Tibial nerve (tissue), 4 donors: ENCODE results near the gene ZNHIT6.

Experiments
- EP300 ChIP-seq, 2 donors: sonication (generic); formaldehyde crosslinking; IDR thresholded peaks; one replicate each; pipeline ENCODE4 v1.6.1; 2017; ENCODE audit warnings: antibody characterized with exemption in 2 of 2, mild to moderate bottlenecking in 1 of 2
- POLR2A ChIP-seq, 2 donors: fragments of 450-650 bp; IDR thresholded peaks; one replicate each; pipeline ENCODE4 v1.6.1; 2017; ENCODE audit warnings: antibody characterized with exemption in 2 of 2, mild to moderate bottlenecking in 2 of 2, moderate library complexity in 2 of 2
- TF ChIP-seq, protein P1 (sequence below), 5 experiments: fragments of 200-600 bp in 3 of 5; fragments of 450-650 bp in 2 of 5; sonication (generic) in 3 of 5; IDR thresholded peaks; one replicate each; pipeline ENCODE4 v1.5.1; 2016 to 2019; ENCODE audit warnings: antibody characterized with exemption in 5 of 5, mild to moderate bottlenecking in 3 of 5, moderate library complexity in 2 of 5

- TF ChIP-seq POLR2A (IDR thresholded peaks at IDR 0.05) (no peak), EP300 (IDR thresholded peaks at IDR 0.05) (no peak)
- TF ChIP-seq, protein P1, sequence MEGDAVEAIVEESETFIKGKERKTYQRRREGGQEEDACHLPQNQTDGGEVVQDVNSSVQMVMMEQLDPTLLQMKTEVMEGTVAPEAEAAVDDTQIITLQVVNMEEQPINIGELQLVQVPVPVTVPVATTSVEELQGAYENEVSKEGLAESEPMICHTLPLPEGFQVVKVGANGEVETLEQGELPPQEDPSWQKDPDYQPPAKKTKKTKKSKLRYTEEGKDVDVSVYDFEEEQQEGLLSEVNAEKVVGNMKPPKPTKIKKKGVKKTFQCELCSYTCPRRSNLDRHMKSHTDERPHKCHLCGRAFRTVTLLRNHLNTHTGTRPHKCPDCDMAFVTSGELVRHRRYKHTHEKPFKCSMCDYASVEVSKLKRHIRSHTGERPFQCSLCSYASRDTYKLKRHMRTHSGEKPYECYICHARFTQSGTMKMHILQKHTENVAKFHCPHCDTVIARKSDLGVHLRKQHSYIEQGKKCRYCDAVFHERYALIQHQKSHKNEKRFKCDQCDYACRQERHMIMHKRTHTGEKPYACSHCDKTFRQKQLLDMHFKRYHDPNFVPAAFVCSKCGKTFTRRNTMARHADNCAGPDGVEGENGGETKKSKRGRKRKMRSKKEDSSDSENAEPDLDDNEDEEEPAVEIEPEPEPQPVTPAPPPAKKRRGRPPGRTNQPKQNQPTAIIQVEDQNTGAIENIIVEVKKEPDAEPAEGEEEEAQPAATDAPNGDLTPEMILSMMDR (IDR thresholded peaks at IDR 0.05), result no peak
These were observed 77.7 kb downstream of the ZNHIT6 start for GRCh38 chr1:85630493-85630892.
